Gastrocnemius medialis (tissue), 4 donors: Measurements from ENCODE around the gene KDM4C. TPM values are rescaled to one million over a fixed set of nuclear protein-coding genes. Genes with fewer than 3 reads are reported as not detected.

Experiments used
- ATAC-seq, 2 donors: fragments of 150-250 bp; one replicate each; pipeline ENCODE4 v1.9.1; 2016
- DNase-seq, 2 donors: peaks; one replicate each; pipeline ENCODE4 v3.0.0-alpha.2; 2019
- H3K27ac ChIP-seq, 4 donors: fragments of 200-600 bp; sonication (generic); 1 replicate in 1 of 4; 2 replicates in 3 of 4; pipeline ENCODE4 v1.5.1; 2016 to 2018; ENCODE audit warnings: mild to moderate bottlenecking in 2 of 4, moderate library complexity in 1 of 4
- H3K27me3 ChIP-seq, 3 donors: fragments of 200-600 bp; sonication (generic) in 2 of 3; 1 replicate in 1 of 3; 2 replicates in 2 of 3; pipeline versions ENCODE4 v1.5.1 to v1.6.0; 2016 to 2019; ENCODE audit warnings: mild to moderate bottlenecking in 1 of 3, moderate library complexity in 1 of 3
- H3K36me3 ChIP-seq, 2 donors: fragments of 200-600 bp; sonication (generic) in 1 of 2; one replicate each; pipeline ENCODE4 v1.5.1; 2017 to 2018
- H3K4me1 ChIP-seq, 2 donors: fragments of 200-600 bp; sonication (generic) in 1 of 2; one replicate each; pipeline ENCODE4 v1.5.1; 2016 to 2017; ENCODE audit warnings: mild to moderate bottlenecking in 2 of 2
- H3K4me3 ChIP-seq, 4 donors: fragments of 200-600 bp; sonication (generic) in 3 of 4; 1 replicate in 1 of 4; 2 replicates in 3 of 4; pipeline ENCODE4 v1.5.1; 2016 to 2019; ENCODE audit warnings: mild to moderate bottlenecking in 2 of 4
- H3K9me3 ChIP-seq, 3 donors: fragments of 200-600 bp; sonication (generic) in 2 of 3; 1 replicate in 1 of 3; 2 replicates in 2 of 3; pipeline ENCODE4 v1.5.1; 2016 to 2019
- POLR2A ChIP-seq, 2 donors: fragments of 450-650 bp; IDR thresholded peaks; one replicate each; pipeline ENCODE4 v1.6.1; 2017; ENCODE audit warnings: antibody characterized with exemption in 2 of 2, mild to moderate bottlenecking in 2 of 2, moderate library complexity in 2 of 2
- in situ Hi-C, 4 donors: fragments of 200-750 bp; cut with MboI; loops; one replicate each; pipeline versions ENCODE4 v1.15.0 to v1.8.0; 2017; ENCODE audit warnings: low sequenced_read_pairs in 4 of 4
- intact Hi-C: fragments of 100-400 bp; cut with DNase I; formaldehyde crosslinking; loops from one replicate; pipeline ENCODE4 v1.15.1; 2023; ENCODE audit warnings: low total_unique reads
- total RNA-seq, 4 donors: library from RNA; depleted of rRNA; stranded (reverse); fragments of >200 nt; gene quantifications; one replicate each; pipeline versions ENCODE4 v1.1.0 to v1.2.3, GENCODE V29; 2016
- TF ChIP-seq, protein P1 (sequence below), 5 experiments: fragments of 450-650 bp in 3 of 5; fragments of 200-600 bp in 2 of 5; sonication (generic) in 2 of 5; IDR thresholded peaks in 4 of 5; conservative IDR thresholded peaks in 1 of 5; 1 replicate in 4 of 5; 2 replicates in 1 of 5; pipeline ENCODE4 v1.5.1; 2016 to 2019; ENCODE audit warnings: antibody characterized with exemption in 5 of 5, mild to moderate bottlenecking in 3 of 5, moderate library complexity in 3 of 5

The KDM4C gene
- total RNA-seq, 4 donors from 2014 or later = 7.7 to 23.3 (median 10.0) TPM

DNA sequence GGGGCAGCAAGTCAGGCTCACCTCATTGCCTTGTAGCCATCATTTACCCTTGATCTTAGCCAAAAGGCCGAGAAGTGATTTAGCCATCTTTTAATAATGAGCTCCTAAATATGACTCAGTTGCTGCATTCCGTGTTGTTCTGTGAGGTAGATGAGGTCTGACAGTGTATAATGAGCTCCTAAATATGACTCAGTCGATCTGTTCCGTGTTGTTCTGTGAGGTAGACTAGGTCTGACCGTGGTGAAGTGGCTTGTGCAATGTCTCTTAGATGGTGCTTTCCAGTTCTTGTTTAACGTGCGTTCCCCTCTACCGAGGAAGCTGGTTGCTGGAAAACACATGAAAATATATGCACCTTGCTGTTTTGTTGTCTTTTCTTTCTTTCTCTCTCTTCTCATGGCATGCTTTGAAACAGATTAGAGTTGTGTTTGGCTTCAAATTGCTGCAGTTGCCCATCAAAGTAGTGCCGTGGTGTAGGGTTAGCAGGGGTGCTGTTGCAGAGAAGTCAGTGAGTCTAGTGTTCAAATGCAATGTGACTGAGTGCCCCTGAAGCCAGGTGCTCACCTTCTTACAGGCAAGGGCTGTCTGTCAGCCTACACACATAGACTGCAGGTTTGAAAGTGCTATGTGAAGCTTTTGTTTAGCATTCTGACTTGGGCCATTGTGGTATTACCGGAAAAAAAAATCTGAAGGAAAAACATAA is 118.6 kb downstream of the KDM4C start:
- intact Hi-C loops (no loop called here), in situ Hi-C loops (no loop called here)
- Histone ChIP-seq H3K4me3 (no peak overlapping the region), H3K9me3 (no peaks in the 10 kb centered on the region), H3K36me3 (no peaks in the 10 kb centered on the region), H3K4me1 (no peaks in the 10 kb centered on the region), H3K27me3 (no peaks in the 10 kb centered on the region), H3K27ac (no peak overlapping the region)
- DNase-seq = no peak
- TF ChIP-seq POLR2A (IDR thresholded peaks at IDR 0.05) = no peak
- TF ChIP-seq, protein P1, sequence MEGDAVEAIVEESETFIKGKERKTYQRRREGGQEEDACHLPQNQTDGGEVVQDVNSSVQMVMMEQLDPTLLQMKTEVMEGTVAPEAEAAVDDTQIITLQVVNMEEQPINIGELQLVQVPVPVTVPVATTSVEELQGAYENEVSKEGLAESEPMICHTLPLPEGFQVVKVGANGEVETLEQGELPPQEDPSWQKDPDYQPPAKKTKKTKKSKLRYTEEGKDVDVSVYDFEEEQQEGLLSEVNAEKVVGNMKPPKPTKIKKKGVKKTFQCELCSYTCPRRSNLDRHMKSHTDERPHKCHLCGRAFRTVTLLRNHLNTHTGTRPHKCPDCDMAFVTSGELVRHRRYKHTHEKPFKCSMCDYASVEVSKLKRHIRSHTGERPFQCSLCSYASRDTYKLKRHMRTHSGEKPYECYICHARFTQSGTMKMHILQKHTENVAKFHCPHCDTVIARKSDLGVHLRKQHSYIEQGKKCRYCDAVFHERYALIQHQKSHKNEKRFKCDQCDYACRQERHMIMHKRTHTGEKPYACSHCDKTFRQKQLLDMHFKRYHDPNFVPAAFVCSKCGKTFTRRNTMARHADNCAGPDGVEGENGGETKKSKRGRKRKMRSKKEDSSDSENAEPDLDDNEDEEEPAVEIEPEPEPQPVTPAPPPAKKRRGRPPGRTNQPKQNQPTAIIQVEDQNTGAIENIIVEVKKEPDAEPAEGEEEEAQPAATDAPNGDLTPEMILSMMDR (IDR thresholded peaks at IDR 0.05 in 4 of 5, conservative IDR thresholded peaks at IDR 0.05 in 1 of 5) = no peak
- ATAC-seq = no peak

DNA sequence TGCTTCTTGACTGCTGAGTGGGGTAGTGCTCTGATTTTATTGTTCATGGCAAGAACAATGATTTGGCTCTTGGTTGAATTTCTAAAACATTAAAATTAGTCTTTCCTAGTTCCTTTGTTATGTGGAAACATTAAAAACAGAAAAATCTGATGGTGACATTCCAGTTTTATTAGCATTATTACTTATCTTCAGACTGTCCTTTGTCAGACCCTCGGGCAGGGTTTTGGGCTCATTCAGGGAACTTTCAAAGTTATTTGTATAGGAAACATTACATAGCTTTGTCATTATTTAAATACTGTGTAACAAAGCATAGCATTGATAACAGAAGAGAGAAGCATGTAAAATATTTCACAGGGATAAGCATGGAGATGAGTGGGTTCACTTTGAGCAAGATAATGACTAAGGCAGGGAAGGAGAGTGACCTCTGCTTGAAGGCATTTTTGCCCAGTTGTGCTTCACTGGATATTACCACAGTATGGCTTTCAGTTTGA is 119.9 kb downstream of the KDM4C start:
- no peaks in the 10 kb centered on the region for H3K27me3 ChIP-seq
- H3K9me3 ChIP-seq = no peaks in the 10 kb centered on the region
- no peak for TF ChIP-seq POLR2A (IDR thresholded peaks at IDR 0.05)
- TF ChIP-seq, protein P1 (IDR thresholded peaks at IDR 0.05 in 4 of 5, conservative IDR thresholded peaks at IDR 0.05 in 1 of 5) = no peak
- no peak overlapping the region for H3K27ac ChIP-seq
- H3K4me3 ChIP-seq = no peak overlapping the region
- DNase-seq (no peak), ATAC-seq (no peak)
- intact Hi-C loops = no loop called here
- no peaks in the 10 kb centered on the region for H3K36me3 ChIP-seq
- H3K4me1 ChIP-seq = no peaks in the 10 kb centered on the region
- in situ Hi-C loops = no loop called here

DNA sequence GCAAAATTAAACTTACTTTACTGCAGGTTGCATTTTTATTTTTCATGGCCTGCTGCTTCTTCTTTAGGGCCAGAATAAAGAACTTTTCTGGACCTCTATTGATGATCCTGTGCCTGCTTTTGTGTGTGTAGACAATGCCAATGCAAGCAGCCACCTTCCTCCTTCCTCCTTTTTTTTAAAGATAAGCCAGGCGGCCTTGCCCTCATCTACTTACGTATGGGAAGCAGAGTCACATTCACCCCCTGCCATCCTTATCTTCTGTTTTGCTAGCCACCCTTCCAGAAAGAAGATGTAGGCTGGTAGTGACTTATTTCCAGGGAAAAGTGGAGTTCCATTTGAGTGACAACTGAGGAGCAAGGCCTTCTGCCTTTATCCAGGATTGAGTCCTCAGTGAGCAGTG is 122.9 kb downstream of the KDM4C start:
- ATAC-seq (no peak), DNase-seq (no peak)
- Histone ChIP-seq H3K36me3 (no peaks in the 10 kb centered on the region), H3K4me1 (no peaks in the 10 kb centered on the region), H3K27me3 (no peaks in the 10 kb centered on the region), H3K4me3 (no peak overlapping the region), H3K9me3 (no peaks in the 10 kb centered on the region), H3K27ac (no peak overlapping the region)
- TF ChIP-seq, protein P1 (IDR thresholded peaks at IDR 0.05 in 4 of 5, conservative IDR thresholded peaks at IDR 0.05 in 1 of 5) = no peak
- no peak for TF ChIP-seq POLR2A (IDR thresholded peaks at IDR 0.05)
- intact Hi-C loops (no loop called here), in situ Hi-C loops (no loop called here)

DNA sequence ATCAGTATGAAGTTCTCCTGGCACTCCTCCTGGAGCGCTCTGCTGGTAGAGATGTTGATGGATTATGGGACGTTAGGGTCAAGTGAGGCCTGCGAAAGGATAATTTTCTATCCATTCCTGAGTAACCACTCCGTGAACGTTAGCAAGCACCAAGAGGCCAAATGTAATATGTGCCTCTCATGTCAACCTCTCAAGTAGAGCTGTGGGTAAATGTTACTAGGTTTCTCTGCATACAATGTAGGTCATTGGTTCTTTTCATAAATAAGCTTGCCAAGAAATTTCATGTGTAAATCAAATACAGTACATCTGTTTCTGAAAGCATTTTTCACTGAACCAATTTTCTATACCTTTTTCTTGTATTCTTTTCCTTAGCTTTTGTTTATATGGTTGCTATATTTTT is 126.3 kb downstream of the KDM4C start:
- Histone ChIP-seq H3K36me3 (no peaks in the 10 kb centered on the region), H3K4me3 (no peak overlapping the region), H3K4me1 (no peaks in the 10 kb centered on the region), H3K27me3 (no peaks in the 10 kb centered on the region), H3K27ac (no peak overlapping the region), H3K9me3 (no peaks in the 10 kb centered on the region)
- TF ChIP-seq POLR2A (IDR thresholded peaks at IDR 0.05) = no peak
- TF ChIP-seq, protein P1 (IDR thresholded peaks at IDR 0.05 in 4 of 5, conservative IDR thresholded peaks at IDR 0.05 in 1 of 5) = no peak
- in situ Hi-C loops (no loop called here), intact Hi-C loops (no loop called here)
- ATAC-seq (no peak), DNase-seq (no peak)

DNA sequence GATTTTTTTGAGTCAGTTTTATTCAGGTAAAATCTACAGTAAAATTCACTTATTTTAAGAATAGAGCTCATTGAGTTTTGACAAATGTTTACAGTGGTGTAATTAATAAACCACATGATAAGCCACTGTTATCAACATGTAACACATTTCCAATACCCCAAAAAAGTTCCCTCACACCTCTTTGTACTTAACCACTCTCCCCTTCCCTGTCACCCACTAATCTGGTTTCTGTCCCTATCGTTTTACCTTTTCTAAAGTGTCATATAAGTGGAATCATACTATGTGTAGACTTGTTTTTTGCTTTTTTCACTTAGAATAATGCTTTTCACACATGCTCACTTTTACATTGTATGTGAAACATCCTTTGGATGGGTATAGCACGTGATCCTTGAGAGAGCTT is 127.2 kb downstream of the KDM4C start:
- ATAC-seq (no peak), DNase-seq (no peak)
- no peaks in the 10 kb centered on the region for H3K4me1 ChIP-seq
- in situ Hi-C loops = no loop called here
- no peaks in the 10 kb centered on the region for H3K27me3 ChIP-seq
- H3K36me3 ChIP-seq = no peaks in the 10 kb centered on the region
- no peaks in the 10 kb centered on the region for H3K9me3 ChIP-seq
- intact Hi-C loops = no loop called here
- H3K4me3 ChIP-seq = no peak overlapping the region
- TF ChIP-seq, protein P1 (IDR thresholded peaks at IDR 0.05 in 4 of 5, conservative IDR thresholded peaks at IDR 0.05 in 1 of 5) = no peak
- no peak for TF ChIP-seq POLR2A (IDR thresholded peaks at IDR 0.05)
- H3K27ac ChIP-seq = no peak overlapping the region
